HG02571 (cell line): ENCODE measurements around the gene SULT2B1.
A peak's percentile ranks its signal among the peaks of the same experiment; 100 is the strongest.

Experiments used
- ATAC-seq: cut with Tn5 transposase; IDR thresholded peaks from one replicate; pipeline ENCODE4 v1.9.1; 2021; ENCODE audit warnings: mild to moderate bottlenecking, moderate library complexity; ENCODE audit not compliant: unreplicated experiment

SULT2B1 gene

GRCh38 chr19:48633148-48634035 lies 81.4 kb downstream of the SULT2B1 start:
- no peak for ATAC-seq

DNA sequence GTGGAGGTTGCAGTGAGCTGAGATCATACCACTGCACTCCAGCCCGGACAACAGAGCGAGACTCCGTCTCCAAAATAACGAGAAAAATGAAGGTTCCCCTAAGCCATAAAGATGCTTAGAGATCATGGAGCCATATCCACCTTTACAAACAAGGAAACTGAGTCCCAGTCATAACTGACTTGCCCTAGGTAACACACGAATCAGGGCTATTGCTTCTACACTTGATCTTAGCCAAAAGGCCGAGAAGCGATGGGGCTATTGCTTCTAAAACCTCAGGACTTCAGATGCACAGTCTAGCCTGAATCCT lies 82.0 kb downstream of the SULT2B1 start:
- no peak for ATAC-seq

DNA sequence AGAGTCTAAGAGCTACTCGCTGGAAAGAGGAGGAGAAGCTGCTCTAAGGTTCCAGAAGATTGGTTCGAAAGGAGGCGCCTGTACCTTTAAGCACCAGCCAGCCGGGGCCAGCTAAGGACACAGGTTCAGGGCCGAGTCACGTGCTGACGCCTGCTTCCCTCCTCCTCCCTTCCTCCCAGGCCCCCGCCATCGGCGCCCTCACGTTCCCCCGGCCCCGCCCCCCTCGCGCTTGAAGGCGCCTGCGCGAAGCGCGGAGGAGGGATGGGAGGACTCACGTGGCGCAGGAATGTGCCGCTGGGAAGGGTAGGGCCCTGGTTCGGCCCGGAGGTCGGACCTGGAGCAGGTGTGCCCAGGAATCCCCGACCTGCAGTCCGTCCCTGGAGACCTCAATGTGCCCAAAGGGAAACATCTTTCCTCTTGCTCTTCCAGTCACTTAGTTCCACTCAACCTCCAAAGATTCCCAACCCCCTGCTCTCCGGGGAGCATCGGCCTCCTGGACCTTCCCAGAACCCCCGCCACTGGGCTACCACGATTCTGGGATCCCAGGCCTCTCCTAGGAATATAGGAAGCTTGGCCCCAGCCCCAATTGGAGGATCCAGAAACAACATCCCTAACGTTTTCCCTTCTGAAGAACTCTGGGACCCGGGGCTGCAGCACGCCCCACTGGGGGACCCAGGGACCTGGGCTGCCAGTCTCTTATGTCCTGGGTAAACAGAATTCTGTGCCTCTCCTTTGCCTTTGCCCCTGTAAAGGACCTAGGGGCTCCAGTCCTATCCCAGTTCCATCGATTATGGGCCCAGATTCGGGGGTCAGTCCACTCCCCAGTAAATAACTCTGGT lies 82.7 kb downstream of the SULT2B1 start:
- peak; percentile 34 for ATAC-seq

DNA sequence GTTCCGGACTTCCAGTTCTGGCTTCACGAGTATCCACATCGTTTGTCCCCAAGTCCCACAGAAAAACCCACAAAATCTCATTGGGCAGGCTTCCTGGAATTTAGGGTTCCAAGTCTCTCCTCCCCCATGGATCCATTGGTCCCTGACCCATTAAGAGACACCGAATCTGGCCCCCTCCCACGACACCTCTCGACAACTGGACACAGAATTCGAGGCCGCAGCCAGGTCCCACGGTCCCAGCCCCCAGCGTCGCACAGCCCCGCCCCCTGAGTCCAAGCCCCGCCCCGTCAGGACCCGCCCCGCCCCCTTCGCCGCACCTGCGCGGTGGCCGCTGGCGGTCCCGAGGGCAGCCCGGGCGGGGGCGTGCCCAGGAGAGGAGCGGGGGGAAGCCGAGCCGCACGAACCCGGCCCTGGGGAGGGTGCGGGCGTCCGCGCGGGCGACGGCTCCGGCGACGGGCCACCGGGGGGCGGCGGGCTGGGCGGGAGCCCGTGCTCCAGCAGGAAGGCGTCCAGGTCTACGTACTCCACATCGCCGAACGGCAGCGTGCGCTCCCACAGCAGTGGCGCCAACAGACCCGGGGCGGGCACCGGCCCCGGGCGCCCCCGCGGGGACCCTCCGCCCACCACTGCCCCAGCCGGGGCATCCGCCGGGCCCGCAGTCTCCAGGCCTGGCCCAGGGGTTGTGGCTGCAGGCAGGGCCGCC lies 83.4 kb downstream of the SULT2B1 start:
- no peak for ATAC-seq

- no peak for ATAC-seq
These were observed 84.2 kb downstream of the SULT2B1 start for GRCh38 chr19:48635966-48636858.

- ATAC-seq, result peak; percentile 1
These were observed 85.0 kb downstream of the SULT2B1 start, which contains the start of gene DBP for GRCh38 chr19:48636859-48637448. Gene DBP (minus strand): TSS chr19:48637379. CDS start chr19:48636994, 385 bp downstream.

GRCh38 chr19:48637449-48637947 lies 85.5 kb downstream of the SULT2B1 start:
- ATAC-seq, result peak; percentile 57

- ATAC-seq, result no peak
These were observed 86.2 kb downstream of the SULT2B1 start for GRCh38 chr19:48637948-48638830.

- ATAC-seq, result no peak
These were observed 86.9 kb downstream of the SULT2B1 start for GRCh38 chr19:48638831-48639381.

DNA sequence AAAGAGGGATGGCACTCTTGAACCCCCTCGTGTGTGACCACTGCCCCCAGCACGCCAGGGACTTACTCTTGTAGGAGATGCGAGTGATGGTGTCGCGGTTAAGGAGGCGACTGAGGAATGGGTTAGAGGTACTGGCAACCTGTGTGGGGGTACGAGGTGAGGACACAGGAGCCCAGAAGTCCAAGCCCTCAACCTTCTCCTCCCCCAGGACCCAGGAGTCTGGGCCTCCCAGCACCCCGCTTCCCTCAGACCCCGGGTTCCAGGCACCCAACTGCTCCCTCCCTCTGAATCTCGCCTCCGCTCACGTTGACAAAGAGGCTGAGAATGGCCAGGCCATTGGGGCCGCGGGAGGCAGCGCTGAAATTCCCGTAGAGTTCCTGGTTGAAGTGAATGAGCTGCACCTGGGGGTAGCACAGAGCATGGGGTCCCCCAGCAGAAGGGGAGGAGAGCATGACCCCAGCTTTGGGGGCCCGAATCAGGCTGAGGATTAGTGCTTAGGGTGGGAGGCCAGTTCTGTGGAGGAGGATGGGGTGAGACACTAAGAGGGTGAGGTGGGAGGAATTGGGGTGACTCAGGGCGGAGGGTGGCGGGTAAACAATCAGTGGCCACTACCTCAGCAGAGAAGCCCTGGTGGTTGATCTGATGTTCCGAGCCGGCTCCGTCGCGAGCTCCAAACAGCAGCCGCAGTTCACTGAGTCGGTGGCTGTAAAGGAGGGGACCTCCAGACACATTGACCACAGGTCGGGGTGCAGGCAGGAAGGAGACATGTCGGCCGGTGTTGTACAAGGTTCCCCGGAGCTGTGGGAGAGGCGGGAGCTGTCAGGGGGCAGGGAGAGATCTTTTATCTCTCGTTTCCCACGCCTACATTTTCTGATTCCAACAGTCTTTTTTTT lies 87.8 kb downstream of the SULT2B1 start:
- no peak for ATAC-seq

- no peak for ATAC-seq
These were observed 89.9 kb downstream of the SULT2B1 start for GRCh38 chr19:48641850-48642249.

DNA sequence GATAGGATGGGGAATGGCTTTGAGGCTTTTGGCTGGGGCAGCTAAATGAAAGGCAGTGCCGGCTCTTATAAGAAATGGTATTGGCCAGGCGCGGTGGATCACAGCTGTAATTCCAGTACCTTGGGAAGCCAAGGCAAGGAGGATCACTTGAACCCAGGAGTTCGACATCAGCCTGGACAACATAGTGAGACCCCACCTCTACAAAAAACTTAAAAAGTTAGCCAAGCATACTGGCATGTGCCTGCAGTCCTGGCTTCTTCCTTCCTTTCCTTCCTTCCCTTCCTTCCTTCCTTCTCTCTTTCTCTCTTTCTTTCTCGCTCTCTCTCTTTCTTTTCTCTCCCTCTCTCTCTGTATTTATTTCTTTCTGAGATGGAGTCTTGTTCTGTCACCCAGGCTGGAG lies 90.9 kb downstream of the SULT2B1 start:
- ATAC-seq, result no peak

DNA sequence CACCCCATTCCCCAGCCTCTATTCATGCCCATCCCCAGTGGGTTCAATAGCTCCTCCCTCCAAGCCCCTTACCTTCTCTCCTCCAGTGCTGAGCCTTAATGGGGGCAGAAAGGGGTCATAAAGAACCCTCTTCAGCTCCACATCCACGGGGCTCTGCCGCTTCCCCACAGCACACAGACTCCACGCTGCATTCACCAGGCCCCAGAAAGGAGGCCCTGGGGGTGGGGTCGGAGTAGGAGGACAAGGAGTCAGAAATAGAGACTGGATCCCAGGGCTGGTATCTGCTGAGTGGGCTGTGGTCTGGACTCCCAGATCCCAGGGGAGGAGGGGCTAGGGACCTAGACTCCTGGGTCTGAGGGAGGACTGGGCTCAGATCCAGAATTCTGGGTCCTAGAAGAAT lies 92.4 kb downstream of the SULT2B1 start:
- ATAC-seq, result no peak

DNA sequence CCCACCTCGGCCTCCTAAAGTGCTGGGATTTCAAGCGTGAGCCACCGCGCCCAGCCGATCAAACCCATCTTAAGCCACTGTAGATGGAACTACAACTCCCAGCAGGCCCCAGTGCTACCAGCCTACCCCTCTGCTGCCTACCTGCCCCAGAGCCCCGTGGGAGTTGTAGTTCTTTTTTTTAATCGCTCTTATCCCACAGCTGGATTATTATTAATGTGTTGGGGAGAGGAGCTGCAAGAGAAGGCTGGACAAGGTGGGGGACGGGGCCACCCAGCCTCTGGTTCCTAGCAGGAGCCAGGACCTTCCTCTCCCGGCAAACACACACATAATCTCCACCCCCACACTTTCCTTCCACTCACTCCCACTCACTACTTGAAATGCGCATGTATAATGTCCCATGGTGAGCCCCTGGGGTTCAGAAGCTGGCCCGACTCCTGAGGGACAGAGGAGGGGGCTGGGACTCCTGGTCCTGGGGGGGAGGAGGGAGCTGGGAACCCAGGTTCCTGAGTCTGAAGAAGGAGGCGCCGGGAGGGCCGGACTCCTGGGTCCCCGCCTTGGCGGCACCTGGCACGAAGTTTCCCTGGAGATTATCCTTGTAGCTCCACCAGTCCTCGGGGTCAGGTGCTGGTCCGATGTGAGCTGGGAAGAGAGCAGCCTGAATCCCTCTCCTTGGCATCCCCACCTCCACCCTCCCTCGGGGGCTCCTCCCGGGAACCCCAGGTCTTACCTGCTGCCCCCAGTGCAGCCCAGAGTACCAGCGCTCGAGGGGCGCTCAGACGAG lies 93.1 kb downstream of the SULT2B1 start:
- ATAC-seq, result no peak

GRCh38 chr19:48645620-48646000 lies 93.6 kb downstream of the SULT2B1 start:
- no peak for ATAC-seq

DNA sequence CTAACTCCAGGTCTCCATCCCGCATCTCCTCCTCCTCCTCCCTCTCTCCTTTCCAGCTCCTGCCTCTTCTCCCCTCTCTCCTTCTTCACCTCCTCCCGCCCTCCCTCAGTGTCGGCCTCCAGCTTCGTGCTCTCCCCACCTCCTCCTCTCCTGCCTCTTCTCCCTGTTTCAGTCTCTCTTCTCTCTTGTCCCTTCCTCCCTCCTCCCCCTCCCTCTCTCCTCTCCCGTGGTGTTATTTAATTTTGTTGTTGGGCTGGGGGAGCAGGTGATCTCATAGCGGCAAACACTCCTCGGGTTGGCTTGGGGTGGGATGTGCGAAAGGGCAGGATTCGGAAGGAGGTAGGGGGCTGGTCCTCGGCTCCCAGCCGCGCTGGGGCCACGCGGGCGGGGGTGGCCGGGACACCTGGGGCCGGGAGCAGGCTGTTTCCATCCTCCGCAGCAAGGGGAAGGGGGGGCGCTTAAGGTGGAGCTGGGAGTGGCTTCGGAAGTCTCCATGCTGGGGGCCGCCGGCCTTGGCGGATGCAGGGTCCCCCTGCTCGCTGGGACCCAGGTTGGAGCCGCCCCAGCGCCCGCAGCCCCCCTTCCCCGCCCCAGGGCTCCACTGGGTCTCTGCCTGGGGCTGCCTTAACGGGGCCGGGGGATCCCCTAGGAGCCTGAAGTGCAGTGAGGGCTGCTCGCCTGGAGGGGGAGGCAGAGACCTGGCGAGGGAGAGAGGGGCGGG lies 94.2 kb downstream of the SULT2B1 start, which contains the start of gene CA11:
Gene CA11, minus strand, starts transcription at position 187 of the 721 bp plus-strand sequence. CDS start 555 bp downstream, outside the sequence.
- peak; percentile 57 for ATAC-seq
